ENCODE measurements around the gene JMJD4. TPM values are rescaled to one million over a fixed set of nuclear protein-coding genes. Genes with fewer than 3 reads are reported as not detected.

The JMJD4 gene
- total RNA-seq, 1 donor from 2014 or later = 20.6 TPM

- Mint-ChIP-seq H3K4me1 (no peaks in the 10 kb centered on the region), H3K4me3 (no peak overlapping the region), H3K27ac (no peak overlapping the region), H3K9me3 (no peaks in the 10 kb centered on the region), H3K27me3 (ENCODE audit: low read depth) (no peaks in the 10 kb centered on the region), H3K36me3 (peaks cover 2% of the 10 kb centered on the region)
- DNase-seq (ENCODE audit: low spot score in 2 of 2, unreplicated experiment in 2 of 2) = peak in 1 of 2 experiments; percentile 26
- TF ChIP-seq, protein P1, sequence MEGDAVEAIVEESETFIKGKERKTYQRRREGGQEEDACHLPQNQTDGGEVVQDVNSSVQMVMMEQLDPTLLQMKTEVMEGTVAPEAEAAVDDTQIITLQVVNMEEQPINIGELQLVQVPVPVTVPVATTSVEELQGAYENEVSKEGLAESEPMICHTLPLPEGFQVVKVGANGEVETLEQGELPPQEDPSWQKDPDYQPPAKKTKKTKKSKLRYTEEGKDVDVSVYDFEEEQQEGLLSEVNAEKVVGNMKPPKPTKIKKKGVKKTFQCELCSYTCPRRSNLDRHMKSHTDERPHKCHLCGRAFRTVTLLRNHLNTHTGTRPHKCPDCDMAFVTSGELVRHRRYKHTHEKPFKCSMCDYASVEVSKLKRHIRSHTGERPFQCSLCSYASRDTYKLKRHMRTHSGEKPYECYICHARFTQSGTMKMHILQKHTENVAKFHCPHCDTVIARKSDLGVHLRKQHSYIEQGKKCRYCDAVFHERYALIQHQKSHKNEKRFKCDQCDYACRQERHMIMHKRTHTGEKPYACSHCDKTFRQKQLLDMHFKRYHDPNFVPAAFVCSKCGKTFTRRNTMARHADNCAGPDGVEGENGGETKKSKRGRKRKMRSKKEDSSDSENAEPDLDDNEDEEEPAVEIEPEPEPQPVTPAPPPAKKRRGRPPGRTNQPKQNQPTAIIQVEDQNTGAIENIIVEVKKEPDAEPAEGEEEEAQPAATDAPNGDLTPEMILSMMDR (IDR thresholded peaks at IDR 0.05; ENCODE audit: unreplicated experiment) = no peak
Observed at GRCh38 chr1:227779021-227779441, 43.9 kb upstream of the JMJD4 start.

DNA sequence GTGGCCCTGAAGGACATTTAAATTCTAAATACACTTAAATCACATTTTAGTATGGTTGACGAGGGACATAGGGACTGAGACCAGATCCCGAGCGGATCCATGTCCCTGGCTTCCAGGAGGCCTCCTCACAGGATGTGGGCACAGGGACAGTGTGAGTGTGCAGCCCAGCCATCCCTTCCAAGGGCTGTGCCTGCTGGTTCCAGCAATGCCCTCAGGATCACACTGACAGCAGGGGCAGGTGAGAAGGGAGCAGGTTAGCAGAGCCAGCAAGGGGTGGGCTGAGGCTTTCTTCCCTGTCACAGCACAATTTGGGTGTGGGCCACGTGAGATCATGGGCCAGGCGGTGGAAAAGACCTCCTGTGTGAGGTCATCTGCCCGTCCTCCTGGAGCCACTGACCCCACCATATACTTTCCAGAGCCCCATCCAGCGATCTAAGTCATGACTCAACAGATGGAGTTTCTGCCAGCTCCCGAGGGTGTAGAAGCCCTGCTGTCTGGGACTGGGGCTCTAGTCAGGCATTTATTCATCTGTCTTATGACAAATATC lies 43.4 kb upstream of the JMJD4 start:
- H3K27ac Mint-ChIP-seq = no peak overlapping the region
- DNase-seq (ENCODE audit: low spot score in 2 of 2, unreplicated experiment in 2 of 2) = no peak
- peaks cover 4% of the 10 kb centered on the region for H3K36me3 Mint-ChIP-seq
- no peaks in the 10 kb centered on the region for H3K4me1 Mint-ChIP-seq
- no peaks in the 10 kb centered on the region for H3K27me3 Mint-ChIP-seq (ENCODE audit: low read depth)
- TF ChIP-seq, protein P1 (IDR thresholded peaks at IDR 0.05; ENCODE audit: unreplicated experiment) = no peak
- no peak overlapping the region for H3K4me3 Mint-ChIP-seq
- no peaks in the 10 kb centered on the region for H3K9me3 Mint-ChIP-seq

- H3K36me3 Mint-ChIP-seq = peaks cover 6% of the 10 kb centered on the region
- no peaks in the 10 kb centered on the region for H3K27me3 Mint-ChIP-seq (ENCODE audit: low read depth)
- TF ChIP-seq, protein P1 (IDR thresholded peaks at IDR 0.05; ENCODE audit: unreplicated experiment) = no peak
- DNase-seq (ENCODE audit: low spot score in 2 of 2, unreplicated experiment in 2 of 2) = no peak
- H3K27ac Mint-ChIP-seq = no peak overlapping the region
- no peaks in the 10 kb centered on the region for H3K4me1 Mint-ChIP-seq
- H3K4me3 Mint-ChIP-seq = no peak overlapping the region
- no peaks in the 10 kb centered on the region for H3K9me3 Mint-ChIP-seq
Observed at GRCh38 chr1:227777646-227778045, 42.5 kb upstream of the JMJD4 start.

DNA sequence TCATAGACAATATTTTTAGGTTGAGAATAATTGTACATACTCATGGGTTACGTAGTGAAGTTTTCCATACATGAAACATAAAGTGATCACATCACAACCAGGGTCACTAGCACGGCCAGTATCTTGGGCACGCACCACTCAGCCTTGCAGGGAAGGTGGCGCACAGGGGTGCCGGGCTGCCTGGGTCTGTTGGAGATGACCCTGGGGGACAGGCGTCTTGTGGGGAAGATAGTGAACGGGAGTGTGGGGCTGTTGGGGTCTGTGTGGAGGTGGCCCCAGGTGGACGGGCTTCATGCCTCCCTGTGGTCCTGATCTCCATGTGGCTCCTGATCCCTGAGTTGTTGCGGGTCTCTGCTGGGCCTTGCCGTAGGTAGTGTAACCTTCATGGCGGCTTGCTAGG lies 42.1 kb upstream of the JMJD4 start:
- no peaks in the 10 kb centered on the region for H3K4me1 Mint-ChIP-seq
- H3K36me3 Mint-ChIP-seq = peaks cover 11% of the 10 kb centered on the region
- no peak for DNase-seq (ENCODE audit: low spot score in 2 of 2, unreplicated experiment in 2 of 2)
- no peak overlapping the region for H3K27ac Mint-ChIP-seq
- H3K4me3 Mint-ChIP-seq = no peak overlapping the region
- no peaks in the 10 kb centered on the region for H3K27me3 Mint-ChIP-seq (ENCODE audit: low read depth)
- H3K9me3 Mint-ChIP-seq = no peaks in the 10 kb centered on the region
- TF ChIP-seq, protein P1 (IDR thresholded peaks at IDR 0.05; ENCODE audit: unreplicated experiment) = no peak

DNA sequence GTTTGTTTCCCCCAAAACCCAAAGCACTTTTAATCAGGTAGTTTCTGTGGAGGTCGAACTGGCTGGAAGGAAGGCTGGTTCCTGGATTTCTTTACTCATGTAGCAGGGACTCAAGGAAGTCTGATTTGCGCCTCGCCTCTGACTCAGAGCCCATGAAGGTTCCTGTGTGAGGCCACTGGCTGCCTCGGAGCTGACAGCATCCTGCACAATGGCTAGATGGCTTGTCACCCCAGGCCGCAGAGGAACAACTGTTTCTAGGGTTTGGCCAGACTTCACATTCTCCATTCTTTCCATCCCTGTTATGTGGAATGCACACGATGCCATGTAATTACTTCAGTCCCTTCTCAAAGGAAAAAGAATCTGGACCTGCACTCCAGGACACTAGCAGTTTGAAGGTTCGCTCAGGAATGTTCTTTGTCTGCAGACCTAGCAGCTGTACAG lies 41.2 kb upstream of the JMJD4 start:
- Mint-ChIP-seq H3K36me3 (peaks cover 11% of the 10 kb centered on the region), H3K4me3 (no peak overlapping the region), H3K27me3 (ENCODE audit: low read depth) (no peaks in the 10 kb centered on the region), H3K4me1 (no peaks in the 10 kb centered on the region), H3K27ac (no peak overlapping the region), H3K9me3 (no peaks in the 10 kb centered on the region)
- TF ChIP-seq, protein P1 (IDR thresholded peaks at IDR 0.05; ENCODE audit: unreplicated experiment) = no peak
- no peak for DNase-seq (ENCODE audit: low spot score in 2 of 2, unreplicated experiment in 2 of 2)

GRCh38 chr1:227775841-227776240 lies 40.7 kb upstream of the JMJD4 start:
- H3K36me3 Mint-ChIP-seq = peaks cover 11% of the 10 kb centered on the region
- no peaks in the 10 kb centered on the region for H3K27me3 Mint-ChIP-seq (ENCODE audit: low read depth)
- H3K9me3 Mint-ChIP-seq = no peaks in the 10 kb centered on the region
- H3K4me1 Mint-ChIP-seq = no peaks in the 10 kb centered on the region
- no peak for DNase-seq (ENCODE audit: low spot score in 2 of 2, unreplicated experiment in 2 of 2)
- no peak overlapping the region for H3K27ac Mint-ChIP-seq
- no peak overlapping the region for H3K4me3 Mint-ChIP-seq
- TF ChIP-seq, protein P1 (IDR thresholded peaks at IDR 0.05; ENCODE audit: unreplicated experiment) = no peak
